Erythroblast (primary cell): ENCODE measurements around the gene FOXP1.

Experiments used
- DNase-seq, 2 experiments: peaks; one replicate each; lab custom pipeline; 2025; lab: John Stamatoyannopoulos, UW
- GATA1 ChIP-seq: IDR thresholded peaks from 2 replicates; pipeline ENCODE4 v1.6.1; 2011; ENCODE audit warnings: low read depth, mild to moderate bottlenecking, control low read depth, low read length, moderate library complexity
- POLR2A ChIP-seq: IDR thresholded peaks from 2 replicates; pipeline ENCODE4 v1.6.1; 2011; ENCODE audit warnings: mild to moderate bottlenecking, low read length

Gene FOXP1

DNA sequence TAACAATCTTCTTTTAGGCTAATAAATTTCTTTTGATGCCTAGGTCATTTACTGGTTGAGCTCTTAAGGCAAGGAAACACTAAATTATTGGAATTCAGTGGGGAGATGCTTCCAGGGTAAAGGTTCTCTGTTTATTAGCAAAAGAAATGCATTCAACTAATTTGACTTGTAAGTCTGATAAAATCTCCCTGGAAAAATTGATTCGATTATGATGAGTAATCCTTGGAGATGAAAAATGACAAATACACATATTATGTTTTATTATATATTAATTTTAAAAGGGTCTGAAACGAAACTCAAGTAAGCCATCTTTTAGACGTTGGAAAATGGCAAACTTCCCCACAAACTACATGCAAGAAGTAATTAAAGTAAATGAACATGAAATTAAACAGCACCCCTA lies 328.0 kb downstream of the FOXP1 start:
- no peak for TF ChIP-seq GATA1
- no peak for TF ChIP-seq POLR2A
- DNase-seq, result no peak

DNA sequence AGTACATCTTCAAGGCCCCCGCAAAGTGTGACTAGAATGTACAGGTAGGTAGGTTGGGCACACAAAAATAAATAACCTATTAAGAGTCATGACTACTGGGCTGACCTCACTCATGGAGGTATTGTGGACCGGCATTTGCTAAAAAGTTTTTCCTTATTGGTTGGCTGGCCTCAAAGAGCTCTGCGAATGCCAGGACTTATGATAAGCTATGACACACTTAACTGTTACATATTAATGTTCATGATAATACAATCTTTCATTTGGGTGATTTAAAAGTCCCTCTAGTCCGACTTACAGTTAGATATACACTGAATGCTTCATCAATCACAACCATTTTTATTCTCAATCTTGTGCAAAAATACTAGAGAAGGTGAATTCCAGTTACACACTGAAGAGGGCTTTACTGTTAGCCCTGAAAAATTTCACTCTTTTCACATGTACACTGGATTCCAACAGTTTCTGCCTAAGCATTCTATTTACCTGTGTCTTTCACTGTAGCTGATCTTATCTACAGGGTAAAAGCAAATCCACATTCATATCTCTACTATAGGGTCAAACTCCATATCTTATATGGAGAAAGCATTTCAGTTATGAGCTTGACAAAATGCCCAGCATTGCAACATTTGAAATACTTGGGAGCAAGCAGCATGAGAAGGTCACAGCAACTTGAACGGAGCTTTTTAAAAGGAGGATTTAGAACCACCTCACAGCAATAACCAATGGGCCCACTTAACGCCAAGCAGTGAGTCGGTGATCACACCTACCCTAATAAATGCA lies 329.1 kb downstream of the FOXP1 start:
- TF ChIP-seq GATA1 (no peak), POLR2A (no peak)
- no peak for DNase-seq

DNA sequence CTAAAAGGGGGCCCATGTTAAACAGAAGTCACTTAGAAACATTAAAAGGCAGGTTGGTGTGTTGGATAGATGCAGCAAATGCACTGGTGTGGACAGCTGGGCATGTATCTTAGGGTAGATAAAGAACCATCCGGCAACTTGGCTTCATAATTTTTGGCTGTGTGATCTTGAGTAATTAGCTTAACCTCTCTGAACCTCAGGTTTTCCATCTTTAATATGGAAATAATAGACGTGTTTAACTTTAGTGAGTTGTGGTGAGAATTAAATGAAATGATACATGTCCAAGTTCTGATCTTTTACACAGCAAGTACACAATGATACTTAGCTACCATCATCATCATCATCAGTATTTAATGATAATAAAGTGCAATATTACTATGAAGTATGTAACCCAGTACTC lies 330.4 kb downstream of the FOXP1 start:
- no peak for TF ChIP-seq GATA1
- no peak for TF ChIP-seq POLR2A
- no peak for DNase-seq

DNA sequence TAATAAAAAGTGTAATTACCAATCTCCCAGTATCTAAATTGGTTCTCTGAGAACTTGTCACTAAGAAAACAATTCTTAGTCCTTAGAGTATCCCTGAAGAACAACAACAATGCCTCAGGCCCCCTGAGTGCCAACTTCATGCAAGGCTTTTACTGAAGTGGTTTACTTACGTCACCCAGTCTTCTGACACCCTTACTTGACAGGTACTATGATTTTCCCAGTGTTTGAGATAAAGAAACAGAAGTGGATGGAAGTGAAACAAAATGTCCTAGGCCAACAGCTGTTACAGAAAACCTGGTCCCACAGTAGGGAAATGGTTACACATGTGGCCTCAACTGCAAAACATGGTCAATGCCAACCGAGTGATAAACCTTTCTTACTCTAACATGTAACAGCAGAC lies 331.1 kb downstream of the FOXP1 start:
- TF ChIP-seq POLR2A, result no peak
- TF ChIP-seq GATA1, result no peak
- DNase-seq, result no peak

DNA sequence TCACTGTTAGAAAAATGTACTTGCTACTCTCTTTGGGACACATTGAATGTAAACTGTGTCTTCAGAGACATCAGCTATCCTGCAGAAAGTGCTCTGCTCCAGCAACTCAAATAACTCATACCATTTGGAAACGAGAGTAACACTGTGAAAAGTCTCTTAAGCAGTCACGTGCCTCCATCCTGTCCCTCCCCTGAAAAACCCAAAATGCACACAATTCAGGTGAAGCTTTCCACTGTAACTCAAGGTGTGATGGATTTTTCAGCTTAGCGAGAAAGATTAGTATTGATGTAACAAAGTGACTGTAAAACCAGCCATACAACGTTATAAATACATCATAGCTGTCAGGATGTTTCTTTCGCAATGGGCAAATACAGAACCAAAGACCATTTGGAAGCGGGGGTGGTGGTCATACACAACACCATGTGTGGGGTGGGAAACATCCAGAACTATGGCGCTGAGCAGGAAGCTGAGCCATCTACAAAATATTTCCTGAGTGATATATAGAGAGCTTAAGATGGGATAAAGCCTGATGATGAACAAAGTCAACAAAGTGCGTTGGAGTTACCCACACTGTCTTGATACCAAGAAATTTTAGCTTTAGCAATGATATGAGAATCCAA lies 332.3 kb downstream of the FOXP1 start:
- DNase-seq, result no peak
- TF ChIP-seq POLR2A, result no peak
- no peak for TF ChIP-seq GATA1

DNA sequence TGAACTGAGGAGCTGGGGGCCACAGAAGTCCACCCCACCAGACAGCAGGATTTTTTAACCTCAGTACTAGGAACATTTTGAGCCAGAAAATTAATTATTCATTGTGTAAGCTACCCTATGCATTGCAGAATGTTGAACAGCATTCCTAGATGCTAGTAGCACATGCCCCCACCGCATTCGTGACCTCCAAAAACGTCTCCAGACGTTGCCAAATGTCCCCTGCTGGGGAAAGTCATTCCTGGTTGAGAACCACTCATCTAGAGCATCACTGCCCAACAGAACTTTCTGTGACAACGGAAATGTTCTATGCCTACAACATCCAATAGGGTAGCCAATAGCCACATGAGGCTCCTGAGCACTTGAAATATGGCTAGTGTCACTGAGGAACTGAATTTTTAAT lies 333.5 kb downstream of the FOXP1 start:
- TF ChIP-seq POLR2A (no peak), GATA1 (no peak)

DNA sequence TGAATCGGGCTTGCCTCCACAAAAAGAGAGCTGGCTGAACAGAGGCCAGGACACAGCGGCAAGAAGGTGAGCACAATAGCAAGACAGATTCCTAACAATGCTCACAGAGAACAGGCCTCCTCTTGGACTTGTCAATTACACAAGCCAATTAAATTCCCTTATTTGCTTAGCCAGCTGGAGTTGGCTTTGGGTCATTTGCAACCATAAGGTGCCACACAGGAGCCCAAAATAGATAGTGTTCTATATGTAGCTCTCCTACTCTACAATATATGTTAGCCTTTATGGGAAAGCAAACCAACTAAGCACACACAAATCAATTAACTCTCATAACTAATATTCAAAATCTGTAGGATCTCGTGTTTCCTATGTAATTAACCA lies 335.6 kb downstream of the FOXP1 start:
- DNase-seq, result no peak
- TF ChIP-seq GATA1, result no peak
- no peak for TF ChIP-seq POLR2A

More for the DNA sequence above, 333.5 kb downstream of the FOXP1 start:
- DNase-seq, result no peak

DNA sequence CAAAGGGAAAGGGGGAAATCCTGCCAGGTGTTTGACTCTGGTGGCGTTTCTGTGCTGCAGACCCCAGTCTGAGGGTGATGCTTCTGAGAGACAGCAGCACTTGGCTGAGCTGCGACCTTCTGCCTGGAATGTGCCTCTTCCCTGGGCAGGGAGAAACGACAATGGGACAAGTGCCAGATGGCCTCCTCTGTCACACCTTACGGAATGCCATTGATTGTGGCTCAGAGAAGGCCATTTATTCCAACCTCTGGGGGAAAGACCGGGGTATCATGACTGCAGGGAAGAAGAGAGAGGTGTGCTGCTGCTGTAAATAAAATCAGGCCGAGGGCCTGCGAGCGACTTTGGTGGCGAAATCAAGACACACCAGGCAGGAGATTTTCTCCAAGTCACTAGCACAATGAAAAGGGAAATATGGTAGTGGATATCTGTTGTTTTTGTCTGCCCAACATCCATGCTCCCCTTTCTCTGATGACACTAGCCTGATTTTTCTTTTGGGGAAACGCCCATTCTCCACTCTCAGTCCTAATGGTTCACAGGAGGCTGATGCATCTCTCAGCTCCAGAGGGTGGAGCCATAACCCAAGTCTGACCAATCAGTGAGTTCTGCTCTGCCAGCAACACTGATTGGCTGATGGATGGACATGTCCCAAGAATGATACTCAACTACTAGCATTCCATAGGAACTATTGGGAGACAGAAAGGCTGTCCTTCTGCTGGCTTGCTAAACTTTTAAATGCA lies 336.1 kb downstream of the FOXP1 start:
- no peak for TF ChIP-seq GATA1
- peak; percentile 8 to 35 for DNase-seq

DNA sequence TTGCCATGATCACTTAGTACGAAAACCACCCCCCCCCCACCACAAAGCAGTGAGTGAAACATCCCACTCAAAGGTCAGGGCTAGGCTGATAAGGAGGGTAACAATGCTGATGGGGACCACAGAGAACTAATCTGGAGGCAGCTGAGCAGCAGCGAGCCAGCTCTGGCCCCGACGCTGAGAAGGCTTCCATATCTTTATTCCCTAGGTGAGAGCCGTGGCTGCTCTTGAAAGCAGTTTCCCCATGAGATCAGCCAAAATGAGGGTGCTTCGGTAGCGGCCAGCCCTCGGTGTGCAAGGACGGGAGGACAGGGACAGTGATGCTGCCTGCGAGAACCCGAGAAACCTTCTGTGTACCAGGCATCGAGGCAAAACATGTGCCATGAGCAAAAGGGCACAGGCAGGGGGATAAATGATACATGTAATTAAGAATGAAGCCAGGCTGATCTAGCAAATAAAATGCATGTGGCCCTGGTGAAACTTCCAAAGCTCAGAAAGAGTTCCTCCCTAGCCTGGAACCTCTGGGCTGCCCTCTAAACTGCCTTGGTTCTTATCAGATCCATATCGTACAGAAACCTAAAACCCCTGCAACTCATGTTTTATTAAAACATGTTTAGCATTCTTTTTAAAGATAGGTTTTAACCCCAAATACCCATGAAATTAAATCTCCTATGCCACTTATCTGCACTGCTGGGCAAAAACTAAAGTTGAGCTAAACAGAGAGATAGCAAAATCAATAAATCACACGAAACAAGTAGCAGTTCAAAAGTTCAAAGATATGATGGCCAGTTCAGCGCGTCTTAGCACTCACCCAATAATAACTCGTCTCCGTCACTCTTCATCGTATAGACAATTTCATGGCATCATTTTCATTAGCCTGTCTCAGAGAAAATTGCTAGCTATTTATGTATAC lies 337.3 kb downstream of the FOXP1 start:
- DNase-seq, result no peak
- TF ChIP-seq POLR2A, result no peak

DNA sequence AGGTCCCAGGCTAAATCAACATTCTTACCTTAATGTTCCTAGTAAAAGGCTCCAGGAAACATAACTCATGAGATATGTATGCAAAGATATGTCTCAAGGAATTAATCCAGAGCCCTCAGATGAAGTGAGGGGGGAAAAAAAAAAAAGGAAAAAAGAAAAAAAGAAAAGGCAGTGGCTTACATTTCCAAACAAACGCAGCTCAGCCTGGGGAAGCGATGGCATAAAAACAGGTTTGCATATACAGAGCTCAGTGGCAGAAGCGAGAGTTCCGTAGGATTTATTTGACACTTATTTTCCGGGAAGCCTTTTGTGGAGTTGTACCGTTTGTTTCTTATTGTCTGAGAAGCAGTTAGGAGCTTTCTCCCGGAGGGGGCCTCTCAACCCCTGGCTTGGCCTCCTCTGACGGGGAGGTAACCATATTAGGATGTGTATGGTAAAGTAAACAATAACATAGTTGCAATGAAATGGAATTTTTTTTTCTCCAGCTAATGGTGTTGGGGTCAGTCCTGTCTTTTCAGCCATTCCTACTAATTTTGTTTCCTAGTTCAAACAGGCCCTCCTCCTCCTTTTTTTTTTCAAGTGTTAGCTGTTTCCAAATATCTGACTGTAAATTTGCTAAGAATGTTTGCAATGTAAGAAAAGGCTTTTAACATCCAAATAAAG lies 338.6 kb downstream of the FOXP1 start:
- TF ChIP-seq GATA1 (no peak), POLR2A (no peak)
- DNase-seq, result no peak

DNA sequence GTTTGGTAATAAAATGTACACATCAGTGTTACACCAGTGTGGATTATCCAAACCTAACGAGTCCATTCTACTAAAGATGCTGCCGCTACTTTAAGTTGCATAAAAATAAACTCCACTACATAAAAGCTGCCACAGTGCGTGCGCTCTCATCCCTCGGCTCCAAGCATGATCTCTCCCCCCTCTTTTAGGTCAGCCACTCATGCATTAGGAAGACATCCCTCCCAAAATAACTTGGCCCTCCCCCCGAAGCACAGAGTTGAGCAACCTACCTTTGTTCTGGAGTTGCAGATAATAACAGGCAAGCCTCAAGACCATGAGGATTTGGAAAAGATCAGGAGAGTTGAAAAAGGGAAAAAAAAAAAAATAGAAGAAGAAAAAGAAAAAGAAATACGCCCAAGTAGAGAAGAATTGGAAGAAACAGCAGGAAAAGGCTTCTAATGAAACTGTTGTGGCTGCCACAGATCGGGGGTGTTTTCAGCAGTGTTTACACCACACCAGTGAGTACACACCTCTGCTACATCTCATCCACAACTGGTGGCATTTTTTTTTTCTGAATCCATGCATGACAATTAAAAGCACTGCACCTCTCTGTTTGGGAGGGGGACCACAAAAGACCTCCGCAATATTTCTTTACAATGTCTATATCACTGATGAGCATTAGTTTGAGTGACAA lies 339.2 kb downstream of the FOXP1 start:
- no peak for DNase-seq
- TF ChIP-seq GATA1 (no peak), POLR2A (no peak)

DNA sequence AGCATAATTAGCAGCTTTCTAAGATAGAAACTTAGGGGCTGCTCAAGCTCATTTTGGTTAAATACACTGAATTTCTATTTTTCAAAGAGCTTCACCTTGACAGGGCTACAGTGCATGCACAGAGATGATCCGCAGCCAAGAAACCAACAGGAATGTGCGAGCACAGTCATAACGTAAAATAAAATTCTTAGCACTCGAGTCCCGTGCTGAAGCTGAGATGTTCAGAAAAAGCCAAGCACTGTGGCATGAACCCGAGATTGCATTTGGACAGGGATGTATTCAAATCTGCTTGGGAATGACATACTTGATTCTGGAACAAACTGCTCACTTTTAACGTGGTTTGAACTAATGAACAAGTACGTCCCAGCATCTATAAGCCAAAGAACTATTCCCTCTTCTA lies 340.3 kb downstream of the FOXP1 start:
- no peak for DNase-seq
- TF ChIP-seq GATA1 (no peak), POLR2A (no peak)
